OCI-LY1 (cell line): ENCODE data around the gene SLC29A1.

Source experiments
- H2AFZ ChIP-seq: fragments of 200-600 bp; sonication (generic), shearing (Covaris generic); 2 replicates; pipeline ENCODE4 v1.6.0; 2014; ENCODE audit warnings: antibody characterized with exemption, mild to moderate bottlenecking, low read length
- H3F3A ChIP-seq: fragments of 200-600 bp; sonication (generic), shearing (Covaris generic); 2 replicates; pipeline ENCODE4 v1.6.0; 2014; ENCODE audit warnings: mild to moderate bottlenecking, antibody characterized with exemption, low read length, moderate library complexity; ENCODE audit not compliant: insufficient read depth
- H3K27ac ChIP-seq: fragments of 200-600 bp; sonication (generic); 2 replicates; pipeline ENCODE4 v1.5.1; 2014; ENCODE audit warnings: low read length, mixed run types, mild to moderate bottlenecking, low read depth; ENCODE audit not compliant: poor library complexity, severe bottlenecking
- H3K27me3 ChIP-seq: fragments of 200-600 bp; sonication (generic); 2 replicates; pipeline ENCODE4 v1.6.0; 2014; ENCODE audit warnings: antibody characterized with exemption, mild to moderate bottlenecking, low read length, moderate library complexity; ENCODE audit not compliant: insufficient read depth
- H3K36me3 ChIP-seq: fragments of 200-600 bp; sonication (generic); 2 replicates; pipeline ENCODE4 v1.6.1; 2014; ENCODE audit warnings: mild to moderate bottlenecking, antibody characterized with exemption, low read length, moderate library complexity, mixed read lengths; ENCODE audit not compliant: insufficient read depth
- H3K4me1 ChIP-seq: fragments of 200-600 bp; sonication (generic); 2 replicates; pipeline ENCODE4 v1.5.1; 2014; ENCODE audit warnings: mild to moderate bottlenecking, low read length, moderate library complexity; ENCODE audit not compliant: insufficient read depth, severe bottlenecking
- H3K4me2 ChIP-seq: fragments of 200-600 bp; sonication (generic), shearing (Covaris generic); 2 replicates; pipeline ENCODE4 v1.6.1; 2014; ENCODE audit warnings: low read length
- H3K4me3 ChIP-seq: fragments of 200-600 bp; sonication (generic); 2 replicates; pipeline ENCODE4 v1.5.1; 2014; ENCODE audit warnings: low read length, low read depth, mild to moderate bottlenecking, mixed read lengths; ENCODE audit not compliant: poor library complexity, severe bottlenecking
- H3K79me2 ChIP-seq: fragments of 200-600 bp; shearing (Covaris generic); 2 replicates; pipeline ENCODE4 v1.6.1; 2016; ENCODE audit warnings: mixed run types, low read length, mixed read lengths; ENCODE audit not compliant: insufficient read depth
- H3K9ac ChIP-seq: fragments of 200-600 bp; sonication (generic), shearing (Covaris generic); 2 replicates; pipeline ENCODE4 v1.6.1; 2014; ENCODE audit warnings: mild to moderate bottlenecking, low read length, mixed read lengths
- H3K9me2 ChIP-seq: fragments of 200-600 bp; sonication (generic), shearing (Covaris generic); 2 replicates; pipeline ENCODE4 v1.6.1; 2014; ENCODE audit warnings: low read depth, mild to moderate bottlenecking, low read length, mixed read lengths
- H3K9me3 ChIP-seq: fragments of 200-600 bp; shearing (Covaris generic); 2 replicates; pipeline ENCODE4 v1.6.1; 2014; ENCODE audit warnings: low read length, mixed read lengths
- H4K20me1 ChIP-seq: fragments of 200-600 bp; sonication (generic), shearing (Covaris generic); 2 replicates; pipeline ENCODE4 v1.6.0; 2016; ENCODE audit warnings: mild to moderate bottlenecking, low read length; ENCODE audit not compliant: insufficient read depth
- CTCF ChIP-seq: fragments of 200-600 bp; sonication (generic), shearing (Covaris generic); IDR thresholded peaks from 2 replicates; pipeline ENCODE4 v1.5.1; 2017; ENCODE audit warnings: mild to moderate bottlenecking, antibody characterized with exemption, low read length, moderate library complexity, mixed read lengths
- EZH2 ChIP-seq: fragments of 200-600 bp; sonication (generic), shearing (Covaris generic); IDR thresholded peaks from 2 replicates; pipeline ENCODE4 v1.8.0; 2017; ENCODE audit warnings: borderline replicate concordance, mixed run types, mild to moderate bottlenecking, antibody characterized with exemption, low read length, moderate library complexity, mixed read lengths

Gene SLC29A1

DNA sequence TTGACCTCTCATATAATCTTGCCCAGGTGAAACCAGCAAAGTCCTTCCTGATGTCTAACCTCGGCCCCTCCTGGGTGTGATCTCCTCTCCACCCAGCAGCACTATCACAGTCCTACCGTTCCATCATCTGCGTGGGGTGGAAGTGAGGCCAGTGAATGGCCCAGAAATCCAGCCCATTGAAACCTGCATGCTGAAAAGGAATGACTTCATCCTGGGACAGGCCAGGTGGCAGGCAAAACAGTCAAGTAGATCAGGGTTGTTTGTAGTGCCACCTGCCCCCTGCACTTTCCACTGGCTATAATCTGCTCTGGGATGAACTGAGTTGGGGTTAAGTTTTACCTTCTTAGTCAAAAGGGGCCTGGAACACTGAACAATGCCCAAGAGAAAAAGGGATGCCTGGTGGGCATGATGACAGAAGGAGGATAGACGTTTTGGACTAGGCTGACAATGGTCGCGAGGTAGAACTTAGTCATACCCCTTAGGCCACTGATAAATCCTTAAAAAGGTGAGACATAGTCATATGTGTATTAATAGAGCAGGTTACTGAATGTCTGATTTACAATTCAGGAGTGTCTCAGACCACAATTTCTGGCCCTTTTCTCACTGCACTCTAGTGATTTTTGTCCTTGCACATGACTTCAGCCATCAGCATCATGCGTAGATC lies 15.4 kb downstream of the SLC29A1 start:
- Histone ChIP-seq H3K27ac (no peak overlapping the region), H3K4me3 (no peak overlapping the region), H3K27me3 (no peaks in the 10 kb centered on the region), H2AFZ (no peak overlapping the region), H3K36me3 (peaks cover 16% of the 10 kb centered on the region; the same call in 1 of the 2 replicates), H3K9ac (no peak overlapping the region), H3K9me3 (no peaks in the 10 kb centered on the region), H4K20me1 (no peaks in the 10 kb centered on the region), H3K79me2 (no peaks in the 10 kb centered on the region), H3F3A (no peaks in the 10 kb centered on the region), H3K4me1 (peaks cover 9% of the 10 kb centered on the region), H3K9me2 (no peaks in the 10 kb centered on the region), H3K4me2 (no peak overlapping the region)
- TF ChIP-seq EZH2 (no peak), CTCF (no peak)

DNA sequence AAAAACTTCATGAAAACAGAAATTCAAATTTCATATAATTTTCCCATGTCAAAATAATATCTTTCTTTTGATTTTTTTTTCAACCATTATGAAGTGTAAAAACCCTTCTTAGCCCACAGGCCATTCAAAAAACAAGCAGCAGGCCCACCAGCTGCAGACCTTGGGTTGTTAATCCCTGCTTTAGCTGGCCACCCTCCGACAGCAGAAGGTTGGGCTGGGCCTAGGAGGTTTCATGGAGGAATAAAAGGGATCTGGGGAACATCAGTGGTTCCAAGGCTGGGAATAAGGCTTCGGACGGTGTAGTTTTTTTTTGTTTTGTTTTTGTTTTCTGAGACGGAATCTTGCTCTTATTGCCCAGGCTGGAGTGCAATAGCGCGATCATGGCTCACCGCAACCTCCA lies 19.9 kb downstream of the SLC29A1 start:
- H3K4me2 ChIP-seq, result no peak overlapping the region
- H3K79me2 ChIP-seq, result peaks cover 14% of the 10 kb centered on the region
- peaks cover 14% of the 10 kb centered on the region for H3K36me3 ChIP-seq
- no peaks in the 10 kb centered on the region for H3K9me2 ChIP-seq
- no peak overlapping the region for H3K4me3 ChIP-seq
- no peak overlapping the region for H3K9ac ChIP-seq
- no peaks in the 10 kb centered on the region for H3K27me3 ChIP-seq
- TF ChIP-seq CTCF, result no peak
- TF ChIP-seq EZH2, result no peak
- H3F3A ChIP-seq, result no peaks in the 10 kb centered on the region
- no peaks in the 10 kb centered on the region for H4K20me1 ChIP-seq
- no peak overlapping the region for H3K27ac ChIP-seq
- no peak overlapping the region for H2AFZ ChIP-seq
- H3K9me3 ChIP-seq, result no peaks in the 10 kb centered on the region
- H3K4me1 ChIP-seq, result peaks cover 11% of the 10 kb centered on the region

DNA sequence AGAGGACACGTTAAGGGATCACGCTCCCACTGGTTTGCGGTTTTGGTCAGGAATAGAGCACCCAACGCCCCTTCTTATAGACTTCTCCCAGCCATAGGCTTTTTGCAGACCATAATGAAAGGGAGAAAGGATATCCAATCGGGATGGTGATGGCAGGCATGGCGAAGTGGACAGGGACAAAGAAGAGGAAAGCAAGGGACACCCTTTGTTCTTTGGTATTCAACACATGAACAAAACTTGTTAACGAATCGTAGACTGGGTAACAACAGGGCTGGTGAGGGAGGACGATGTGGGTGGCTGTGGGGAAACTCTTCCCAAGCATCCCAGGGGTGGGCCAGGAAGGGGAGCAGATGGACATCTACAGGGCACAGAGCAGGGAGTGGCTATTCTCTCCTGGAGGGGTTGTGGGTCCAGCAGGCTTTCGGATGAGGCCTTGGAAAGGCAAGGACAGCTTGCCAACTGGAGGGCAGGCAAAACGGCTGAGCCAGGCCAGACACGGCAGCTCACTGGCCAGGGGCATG lies 22.1 kb downstream of the SLC29A1 start:
- no peak for TF ChIP-seq CTCF
- TF ChIP-seq EZH2, result no peak
- Histone ChIP-seq H3K27ac (no peak overlapping the region), H2AFZ (no peak overlapping the region), H3K9me3 (no peaks in the 10 kb centered on the region), H3F3A (no peaks in the 10 kb centered on the region), H3K9ac (peak overlapping the region; percentile 53; the same call in 1 of the 2 replicates), H3K79me2 (peaks cover 22% of the 10 kb centered on the region), H3K36me3 (peaks cover 35% of the 10 kb centered on the region), H3K4me3 (peak overlapping the region; percentile 98), H3K4me2 (peak overlapping the region; percentile 82), H3K9me2 (no peaks in the 10 kb centered on the region), H3K27me3 (no peaks in the 10 kb centered on the region), H4K20me1 (no peaks in the 10 kb centered on the region), H3K4me1 (peaks cover 25% of the 10 kb centered on the region)
